SIG-M5 treated with dmso at 0.1 percent for 504 hours (cell line): ENCODE results near the gene SPESP1.

Source experiments
- DNase-seq: peaks from one replicate; lab custom pipeline; 2025; ENCODE audit not compliant: unreplicated experiment; lab: John Stamatoyannopoulos, UW

Gene SPESP1

GRCh38 chr15:68990992-68991500 lies 60.7 kb downstream of the SPESP1 start:
- DNase-seq = no peak

- no peak for DNase-seq
These were observed 61.4 kb downstream of the SPESP1 start for GRCh38 chr15:68991723-68992122.

- no peak for DNase-seq
These were observed 62.4 kb downstream of the SPESP1 start for GRCh38 chr15:68992696-68993095.

GRCh38 chr15:68993276-68993675 lies 63.0 kb downstream of the SPESP1 start:
- no peak for DNase-seq

- no peak for DNase-seq
These were observed 63.8 kb downstream of the SPESP1 start for GRCh38 chr15:68994149-68994548.

GRCh38 chr15:68994981-68995761 lies 64.8 kb downstream of the SPESP1 start:
- no peak for DNase-seq
